ENCODE data around the gene FBLN7.
"Not testable (repeated sequence)": the region's sequence is repeated elsewhere in the genome, so short reads cannot be mapped to it uniquely, and the experiment has no call there.

DNA sequence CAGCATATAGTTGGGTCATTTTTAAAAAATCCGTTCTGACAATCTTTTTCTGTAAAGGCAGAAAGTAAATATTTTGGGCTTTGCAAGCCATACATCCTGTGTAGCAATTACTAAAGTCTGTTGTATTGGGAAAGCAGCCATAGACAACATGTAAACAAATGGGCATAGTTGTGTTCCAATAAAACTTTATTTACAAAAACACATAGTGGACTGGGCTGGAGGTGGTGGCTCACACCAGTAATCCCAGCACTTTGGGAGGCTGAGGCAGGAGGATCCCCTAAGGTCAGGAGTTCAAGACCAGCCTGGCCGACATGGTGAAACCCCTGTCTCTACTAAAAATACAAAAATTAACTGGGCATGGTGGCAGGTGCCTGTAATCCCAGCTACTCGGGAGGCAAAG, 69.7 kb downstream of the FBLN7 start:
- TF ChIP-seq SIX5 (IDR thresholded peaks at IDR 0.05; ENCODE audit: low read depth, low read length); RAD21 (IDR thresholded peaks at IDR 0.05 in 1 of 2, conservative IDR thresholded peaks at IDR 0.05 in 1 of 2; ENCODE audit: low read depth in 2 of 2, low read length in 2 of 2); EZH2 (IDR thresholded peaks at IDR 0.05; ENCODE audit: low read depth, low read length, severe bottlenecking); SP1 (IDR thresholded peaks at IDR 0.05; ENCODE audit: low read depth, low read length); BACH1 (IDR thresholded peaks at IDR 0.05; ENCODE audit: low read length); SRF (IDR thresholded peaks at IDR 0.05; ENCODE audit: low read depth, low read length); HDAC2 (IDR thresholded peaks at IDR 0.05; ENCODE audit: borderline replicate concordance in 1 of 2, low read depth in 2 of 2, low read length in 2 of 2); GTF2F1 (IDR thresholded peaks at IDR 0.05; ENCODE audit: borderline replicate concordance, low read depth, low read length); FOSL1 (IDR thresholded peaks at IDR 0.05; ENCODE audit: insufficient read depth, low read depth, low read length); SAP30 (IDR thresholded peaks at IDR 0.05; ENCODE audit: insufficient read depth, insufficient replicate concordance, low read length); POLR2AphosphoS5 (IDR thresholded peaks at IDR 0.05; ENCODE audit: low read depth, low read length): not testable (repeated sequence)
- TF ChIP-seq, protein P1, sequence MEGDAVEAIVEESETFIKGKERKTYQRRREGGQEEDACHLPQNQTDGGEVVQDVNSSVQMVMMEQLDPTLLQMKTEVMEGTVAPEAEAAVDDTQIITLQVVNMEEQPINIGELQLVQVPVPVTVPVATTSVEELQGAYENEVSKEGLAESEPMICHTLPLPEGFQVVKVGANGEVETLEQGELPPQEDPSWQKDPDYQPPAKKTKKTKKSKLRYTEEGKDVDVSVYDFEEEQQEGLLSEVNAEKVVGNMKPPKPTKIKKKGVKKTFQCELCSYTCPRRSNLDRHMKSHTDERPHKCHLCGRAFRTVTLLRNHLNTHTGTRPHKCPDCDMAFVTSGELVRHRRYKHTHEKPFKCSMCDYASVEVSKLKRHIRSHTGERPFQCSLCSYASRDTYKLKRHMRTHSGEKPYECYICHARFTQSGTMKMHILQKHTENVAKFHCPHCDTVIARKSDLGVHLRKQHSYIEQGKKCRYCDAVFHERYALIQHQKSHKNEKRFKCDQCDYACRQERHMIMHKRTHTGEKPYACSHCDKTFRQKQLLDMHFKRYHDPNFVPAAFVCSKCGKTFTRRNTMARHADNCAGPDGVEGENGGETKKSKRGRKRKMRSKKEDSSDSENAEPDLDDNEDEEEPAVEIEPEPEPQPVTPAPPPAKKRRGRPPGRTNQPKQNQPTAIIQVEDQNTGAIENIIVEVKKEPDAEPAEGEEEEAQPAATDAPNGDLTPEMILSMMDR (IDR thresholded peaks at IDR 0.05; ENCODE audit: control extremely low read depth in 1 of 3, insufficient read depth in 1 of 3, low read depth in 1 of 3, low read length in 3 of 3), result not testable (repeated sequence)

Measured in H1 (cell line).